KMS-11 (cell line): ENCODE measurements around the gene IFITM1.

Experiments used
- H2AFZ ChIP-seq: fragments of 200-600 bp; sonication (generic); 2 replicates; pipeline ENCODE4 v1.6.1; 2016; ENCODE audit warnings: antibody characterized with exemption, mixed run types, low read depth
- H3K27ac ChIP-seq: fragments of 200-600 bp; sonication (generic); 2 replicates; pipeline ENCODE4 v1.6.1; 2016; ENCODE audit warnings: mild to moderate bottlenecking, mixed run types
- H3K27me3 ChIP-seq: fragments of 200-600 bp; sonication (generic); 2 replicates; pipeline ENCODE4 v1.6.1; 2017; ENCODE audit warnings: mild to moderate bottlenecking, low read depth, mixed run types, moderate library complexity; ENCODE audit not compliant: insufficient read depth
- H3K36me3 ChIP-seq: fragments of 200-600 bp; sonication (generic); 2 replicates; pipeline ENCODE4 v1.6.1; 2017; ENCODE audit warnings: mild to moderate bottlenecking, mixed run types; ENCODE audit not compliant: insufficient read depth
- H3K4me1 ChIP-seq: fragments of 200-600 bp; sonication (generic); 2 replicates; pipeline ENCODE4 v1.6.1; 2016; ENCODE audit warnings: mild to moderate bottlenecking, low read depth, mixed run types; ENCODE audit not compliant: poor library complexity, severe bottlenecking
- H3K4me2 ChIP-seq: fragments of 200-600 bp; sonication (generic); 2 replicates; pipeline ENCODE4 v1.7.0; 2016; ENCODE audit warnings: mild to moderate bottlenecking, mixed run types
- H3K4me3 ChIP-seq: fragments of 200-600 bp; sonication (generic); IDR thresholded peaks from 2 replicates; pipeline ENCODE4 v1.6.1; 2017; ENCODE audit warnings: low read depth, low read length, mixed read lengths; ENCODE audit not compliant: insufficient read depth
- H3K79me2 ChIP-seq: fragments of 200-600 bp; sonication (generic); 2 replicates; pipeline ENCODE4 v1.6.1; 2016; ENCODE audit warnings: low read depth, mixed run types; ENCODE audit not compliant: insufficient read depth
- H3K9ac ChIP-seq: fragments of 200-600 bp; sonication (generic); 2 replicates; pipeline ENCODE4 v1.6.1; 2016; ENCODE audit warnings: mild to moderate bottlenecking, mixed run types
- H4K20me1 ChIP-seq: fragments of 200-600 bp; sonication (generic); 2 replicates; pipeline ENCODE4 v1.6.1; 2016; ENCODE audit warnings: mild to moderate bottlenecking, mixed run types; ENCODE audit not compliant: insufficient read depth
- CTCF ChIP-seq: fragments of 200-600 bp; sonication (generic); conservative IDR thresholded peaks from 2 replicates; pipeline ENCODE4 v1.6.1; 2017; ENCODE audit warnings: low read depth, mild to moderate bottlenecking, antibody characterized with exemption, low read length, moderate library complexity, mixed read lengths

Gene IFITM1

GRCh38 chr11:336659-337198, 22.9 kb downstream of the IFITM1 start:
- H3K79me2 ChIP-seq: no peaks in the 10 kb centered on the region
- H3K9ac ChIP-seq: no peak overlapping the region
- H3K4me1 ChIP-seq: peaks cover 4% of the 10 kb centered on the region
- no peak overlapping the region for H3K4me2 ChIP-seq
- no peaks in the 10 kb centered on the region for H4K20me1 ChIP-seq
- no peaks in the 10 kb centered on the region for H3K36me3 ChIP-seq
- no peak overlapping the region for H2AFZ ChIP-seq
- no peak overlapping the region for H3K4me3 ChIP-seq
- peaks cover 87% of the 10 kb centered on the region for H3K27me3 ChIP-seq
- H3K27ac ChIP-seq: no peak overlapping the region
- no peak for TF ChIP-seq CTCF

GRCh38 chr11:337711-338110, 23.9 kb downstream of the IFITM1 start:
- H3K27ac ChIP-seq: no peak overlapping the region
- H3K4me2 ChIP-seq: no peak overlapping the region
- H3K36me3 ChIP-seq: no peaks in the 10 kb centered on the region
- no peaks in the 10 kb centered on the region for H3K4me1 ChIP-seq
- H3K27me3 ChIP-seq: peaks cover 88% of the 10 kb centered on the region
- TF ChIP-seq CTCF: no peak
- no peaks in the 10 kb centered on the region for H4K20me1 ChIP-seq
- no peak overlapping the region for H3K4me3 ChIP-seq
- H3K79me2 ChIP-seq: no peaks in the 10 kb centered on the region
- H2AFZ ChIP-seq: no peak overlapping the region
- H3K9ac ChIP-seq: no peak overlapping the region

- Histone ChIP-seq H3K4me1 (no peaks in the 10 kb centered on the region), H3K9ac (no peak overlapping the region), H3K27ac (no peak overlapping the region)
These were observed 26.1 kb downstream of the IFITM1 start for GRCh38 chr11:339963-340362.

GRCh38 chr11:340539-341512, 27.0 kb downstream of the IFITM1 start:
- no peak for TF ChIP-seq CTCF
- peaks cover 77% of the 10 kb centered on the region for H3K27me3 ChIP-seq
- H3K27ac ChIP-seq: no peak overlapping the region
- no peaks in the 10 kb centered on the region for H3K4me1 ChIP-seq
- no peak overlapping the region for H3K9ac ChIP-seq
- H3K4me2 ChIP-seq: no peak overlapping the region
- no peaks in the 10 kb centered on the region for H4K20me1 ChIP-seq
- no peaks in the 10 kb centered on the region for H3K79me2 ChIP-seq
- H3K36me3 ChIP-seq: no peaks in the 10 kb centered on the region
- no peak overlapping the region for H3K4me3 ChIP-seq
- no peak overlapping the region for H2AFZ ChIP-seq

More at GRCh38 chr11:339963-340362, 26.1 kb downstream of the IFITM1 start:
- Histone ChIP-seq H3K4me3 (no peak overlapping the region), H3K4me2 (no peak overlapping the region), H3K27me3 (peaks cover 78% of the 10 kb centered on the region), H3K79me2 (no peaks in the 10 kb centered on the region), H3K36me3 (no peaks in the 10 kb centered on the region), H2AFZ (no peak overlapping the region), H4K20me1 (no peaks in the 10 kb centered on the region)
- no peak for TF ChIP-seq CTCF
